HK-2 (cell line): ENCODE data around the gene TELO2.
"Not testable (repeated sequence)": the region's sequence is repeated elsewhere in the genome, so short reads cannot be mapped to it uniquely, and the experiment has no call there.

Source experiments
- DNase-seq: peaks from one replicate; pipeline ENCODE4 v3.0.0-alpha.2; 2018; ENCODE audit not compliant: unreplicated experiment

The TELO2 gene

GRCh38 chr16:1457489-1458245, 35.5 kb upstream of the TELO2 start:
- no peak for DNase-seq

GRCh38 chr16:1458336-1458976, 34.7 kb upstream of the TELO2 start:
- DNase-seq, result no peak

GRCh38 chr16:1458977-1459341, 34.2 kb upstream of the TELO2 start:
- DNase-seq, result no peak

- DNase-seq, result no peak
Measured at GRCh38 chr16:1459967-1460366, 33.2 kb upstream of the TELO2 start.

- no peak for DNase-seq
Measured at GRCh38 chr16:1460602-1461138, 32.5 kb upstream of the TELO2 start.

GRCh38 chr16:1461146-1461545, 32.0 kb upstream of the TELO2 start:
- DNase-seq, result no peak

GRCh38 chr16:1464196-1464893, 28.8 kb upstream of the TELO2 start:
- no peak for DNase-seq

- no peak for DNase-seq
Measured at GRCh38 chr16:1464894-1465566, 28.1 kb upstream of the TELO2 start.

GRCh38 chr16:1465567-1465915, 27.6 kb upstream of the TELO2 start:
- no peak for DNase-seq

GRCh38 chr16:1466054-1466453, 27.1 kb upstream of the TELO2 start:
- DNase-seq, result no peak

- DNase-seq, result peak; percentile 45
Measured at GRCh38 chr16:1466968-1467521, 26.1 kb upstream of the TELO2 start.

- DNase-seq, result no peak
Measured at GRCh38 chr16:1468426-1468810, 24.7 kb upstream of the TELO2 start.

- DNase-seq, result not testable (repeated sequence)
Measured at GRCh38 chr16:1469141-1469540, 24.0 kb upstream of the TELO2 start.

- no peak for DNase-seq
Measured at GRCh38 chr16:1469693-1470201, 23.4 kb upstream of the TELO2 start.

- DNase-seq, result peak; percentile 33
Measured at GRCh38 chr16:1470481-1471251, 22.5 kb upstream of the TELO2 start.

GRCh38 chr16:1471569-1472194, 21.5 kb upstream of the TELO2 start:
- DNase-seq, result no peak

GRCh38 chr16:1472974-1473373, 20.2 kb upstream of the TELO2 start:
- DNase-seq, result no peak

- no peak for DNase-seq
Measured at GRCh38 chr16:1474082-1474795, 18.9 kb upstream of the TELO2 start.

- DNase-seq, result peak; percentile 78
Measured at GRCh38 chr16:1474796-1475551, 18.2 kb upstream of the TELO2 start, which contains the start of gene CLCN7. Gene CLCN7 (minus strand): TSS chr16:1475028. CDS start chr16:1474974, 54 bp downstream.
